B cell (primary cell): ENCODE measurements around the gene ABCB6. TPM values are rescaled to one million over a fixed set of nuclear protein-coding genes. Genes with fewer than 3 reads are reported as not detected.

ENCODE experiments used
- ATAC-seq: fragments of 200-7000 bp; cut with Tn5 transposase; one replicate; pipeline ENCODE4 v1.10.0; 2021; ENCODE audit warnings: low read depth, mild to moderate bottlenecking, moderate number of reproducible peaks, moderate library complexity
- CTCF ChIA-PET: fragments of 350-600 bp; sonication (Branson Sonifier 250); formaldehyde crosslinking; loops from one replicate; lab custom pipeline; 2021; ENCODE audit warnings: antibody characterized with exemption, inconsistent platforms; lab: Charles Lee
- POLR2A ChIA-PET: fragments of 350-600 bp; sonication (Branson Sonifier 250); formaldehyde crosslinking; loops from one replicate; lab custom pipeline; 2021; ENCODE audit warnings: antibody characterized with exemption; lab: Charles Lee
- DNase-seq: peaks from one replicate; pipeline ENCODE4 v3.0.0; 2013
- H2AFZ ChIP-seq: 2 replicates; pipeline ENCODE4 v1.6.1; 2012; ENCODE audit warnings: mild to moderate bottlenecking, low read depth, low read length; ENCODE audit not compliant: insufficient read depth, poor library complexity, severe bottlenecking
- H3K27ac ChIP-seq, 2 donors: 1 replicate in 1 of 2; 2 replicates in 1 of 2; pipeline ENCODE4 v1.5.1; 2012 to 2013; ENCODE audit warnings: low read length in 2 of 2, mild to moderate bottlenecking in 2 of 2, moderate library complexity in 1 of 2
- H3K27me3 ChIP-seq, 4 experiments: fragments of 200-600 bp in 1 of 4; sonication (generic) in 1 of 4; replicated peaks in 1 of 4; 1 replicate in 2 of 4; 2 replicates in 2 of 4; pipeline versions ENCODE4 v1.6.1 to v1.7.0; 2013 to 2016; ENCODE audit warnings: low read length in 3 of 4, mild to moderate bottlenecking in 2 of 4, mixed read lengths in 1 of 4, moderate library complexity in 1 of 4; ENCODE audit not compliant: insufficient read depth in 4 of 4, control insufficient read depth in 3 of 4; ENCODE audit errors: control extremely low read depth in 1 of 4
- H3K36me3 ChIP-seq, 2 experiments: replicated peaks in 1 of 2; 1 replicate in 1 of 2; 2 replicates in 1 of 2; pipeline versions ENCODE4 v1.6.1 to v1.7.1; 2013; ENCODE audit warnings: low read length in 1 of 2; ENCODE audit not compliant: insufficient read depth in 2 of 2, control insufficient read depth in 1 of 2; ENCODE audit errors: control extremely low read depth in 1 of 2, extremely low read depth in 1 of 2
- H3K4me1 ChIP-seq, 2 donors: fragments of 200-600 bp in 1 of 2; sonication (generic) in 1 of 2; 1 replicate in 1 of 2; 2 replicates in 1 of 2; pipeline versions ENCODE4 v1.5.1 to v1.6.1; 2013 to 2017; ENCODE audit warnings: low read length in 2 of 2; ENCODE audit not compliant: control insufficient read depth in 2 of 2, insufficient read depth in 2 of 2
- H3K4me2 ChIP-seq: replicated peaks from 2 replicates; pipeline ENCODE3; 2012; ENCODE audit warnings: mild to moderate bottlenecking, low read depth, low read length; ENCODE audit not compliant: poor library complexity, severe bottlenecking
- H3K4me3 ChIP-seq, 5 experiments: fragments of 200-600 bp in 1 of 5; sonication (generic) in 1 of 5; 1 replicate in 3 of 5; 2 replicates in 2 of 5; pipeline versions ENCODE4 v1.5.1 to v1.7.0; 2011 to 2016; ENCODE audit warnings: low read length in 4 of 5, mild to moderate bottlenecking in 4 of 5, low read depth in 2 of 5, control low read depth in 1 of 5, moderate library complexity in 1 of 5; ENCODE audit not compliant: insufficient read depth in 1 of 5; ENCODE audit errors: control extremely low read depth in 1 of 5, extremely low read depth in 1 of 5
- H3K79me2 ChIP-seq: fragments of 200-600 bp; sonication (generic); one replicate; pipeline ENCODE4 v1.6.0; 2016; ENCODE audit warnings: low read length; ENCODE audit not compliant: control insufficient read depth, insufficient read depth
- H3K9ac ChIP-seq: fragments of 200-600 bp; sonication (generic); 2 replicates; pipeline ENCODE4 v1.6.1; 2017; ENCODE audit warnings: mild to moderate bottlenecking, low read length, moderate library complexity
- H3K9me3 ChIP-seq, 3 donors: one replicate each; pipeline versions ENCODE4 v1.6.1 to v1.7.1; 2013; ENCODE audit warnings: low read length in 2 of 3; ENCODE audit not compliant: control insufficient read depth in 2 of 3, insufficient read depth in 1 of 3; ENCODE audit errors: control extremely low read depth in 1 of 3
- H4K20me1 ChIP-seq: 2 replicates; pipeline ENCODE4 v1.6.0; 2012; ENCODE audit warnings: mild to moderate bottlenecking, low read length; ENCODE audit not compliant: insufficient read depth, control insufficient read depth, poor library complexity, severe bottlenecking
- H3K27ac Mint-ChIP-seq: one replicate; pipeline ENCODE4 v1.8.0; 2021; ENCODE audit warnings: mixed read lengths
- H3K27me3 Mint-ChIP-seq: one replicate; pipeline ENCODE4 v1.8.0; 2021; ENCODE audit warnings: mixed read lengths
- H3K4me1 Mint-ChIP-seq: one replicate; pipeline ENCODE4 v1.8.0; 2021; ENCODE audit warnings: mixed read lengths
- H3K4me3 Mint-ChIP-seq: one replicate; pipeline ENCODE4 v1.8.0; 2021; ENCODE audit warnings: mixed read lengths
- H3K9me3 Mint-ChIP-seq: one replicate; pipeline ENCODE4 v1.8.0; 2022; ENCODE audit warnings: mixed read lengths; ENCODE audit not compliant: insufficient read depth
- CTCF ChIP-seq: fragments of 200-600 bp; IDR thresholded peaks from one replicate; pipeline ENCODE4 v1.8.0; 2022; ENCODE audit warnings: antibody characterized with exemption, mild to moderate bottlenecking
- EZH2 ChIP-seq: IDR thresholded peaks from 2 replicates; pipeline ENCODE4 v1.6.1; 2012; ENCODE audit warnings: borderline replicate concordance, low read depth, mild to moderate bottlenecking, moderate library complexity, low read length; ENCODE audit not compliant: insufficient read depth, poor library complexity, severe bottlenecking
- WGBS: methylation state at CpG from one replicate; pipeline ENCODE4 v1.1.5; 2013; ENCODE audit warnings: missing lambda C conversion rate; ENCODE audit not compliant: insufficient coverage; 5-methylcytosine and 5-hydroxymethylcytosine counted together
- intact Hi-C: fragments of 100-400 bp; cut with micrococcal nuclease; formaldehyde crosslinking; loops from one replicate; pipeline ENCODE4 v1.10.0; 2022
- polyA plus RNA-seq: library from polyadenylated mRNA; depleted of rRNA; stranded (reverse); fragments of >200 nt; gene quantifications from 2 replicates; pipeline ENCODE4 v1.2.3, GENCODE V29; 2012
- total RNA-seq, 2 donors: library from RNA; stranded (reverse); fragments of 120-200 nt in 1 of 2; gene quantifications; 1 replicate in 1 of 2; 2 replicates in 1 of 2; pipeline versions ENCODE4 v1.2.3 to v1.2.4, GENCODE V29; 2013 to 2022

ABCB6 gene
- total and polyA plus RNA-seq, 2 donors (not counting 1 experiment from before 2014, with no cell fraction given) = 10.5 to 15.3 TPM

GRCh38 chr2:219160186-219161017 is 58.4 kb downstream of the ABCB6 start, which contains the start of gene NHEJ1:
NHEJ1 (minus strand) TSS chr2:219160815; CDS start chr2:219158362, 2,453 bp downstream.
- Histone ChIP-seq H3K4me3 (peak within 1 kb of the TSS; percentile 39 to 84 (median 72)), H3K9me3 (no peaks in the 10 kb centered on the region), H3K27ac (peak within 1 kb of the TSS; percentile 56 to 63), H4K20me1 (no peaks in the 10 kb centered on the region), H3K27me3 (no peaks in the 10 kb centered on the region), H3K4me1 (peaks cover 9 to 13% of the 10 kb centered on the region in 2 donors), H3K79me2 (peaks cover 14% of the 10 kb centered on the region), H3K9ac (peak within 1 kb of the TSS; percentile 72), H3K36me3 (peaks cover 0 to 18% of the 10 kb centered on the region in 2 experiments), H2AFZ (peak within 1 kb of the TSS; percentile 88), H3K4me2 (peak within 1 kb of the TSS; percentile 75)
- CTCF ChIA-PET = interaction anchor here (0.7 to 5.6 kb wide), 24 partner anchors 11 to 282 kb away, joined by 3 to 69 read pairs (median 6); partner anchors contain the start of genes CNPPD1, DNPEP and ZFAND2B
- Mint-ChIP-seq H3K27me3 (no peaks in the 10 kb centered on the region), H3K4me1 (peaks cover 21% of the 10 kb centered on the region), H3K4me3 (peak within 1 kb of the TSS; percentile 98), H3K27ac (peak within 1 kb of the TSS; percentile 97), H3K9me3 (no peaks in the 10 kb centered on the region)
- TF ChIP-seq EZH2 = no peak
- TF ChIP-seq CTCF = peak; percentile 97
- WGBS = under 1% methylated on average over 62 of the region's 70 CpGs
- DNase-seq = peak; percentile 98
- peak; percentile 86 for ATAC-seq
- POLR2A ChIA-PET = interaction anchor here (0.7 to 2.4 kb wide), 4 partner anchors 16 to 135 kb away, joined by 5 to 8 read pairs (median 6); partner anchors contain the start of genes CNPPD1 and DNAJB2
- intact Hi-C loops = loop anchor here (1.0 to 5.0 kb wide), 16 partner anchors 16 to 593 kb away; partner anchors contain the start of genes ABCB6, ANKZF1, ATG9A and CHPF

Other genes starting within 250 kb of the ABCB6 start
- not detected in 2 replicates for gene FEV, start 233.8 kb downstream of the ABCB6 start, total RNA-seq
- not detected in 2 replicates for gene FEV, start 233.8 kb downstream of the ABCB6 start, polyA plus RNA-seq
- gene CRYBA2, start 225.5 kb downstream of the ABCB6 start, total RNA-seq = not detected in 2 replicates
- gene CRYBA2, start 225.5 kb downstream of the ABCB6 start, polyA plus RNA-seq = not detected in 2 replicates
- not detected in 2 replicates for gene CFAP65, start 177.4 kb downstream of the ABCB6 start, total RNA-seq
- gene CFAP65, start 177.4 kb downstream of the ABCB6 start, polyA plus RNA-seq = not detected in 2 replicates
- gene IHH, start 158.0 kb downstream of the ABCB6 start, total RNA-seq = 0.22 TPM in 1 of 2 replicates, not detected in the other
- gene IHH, start 158.0 kb downstream of the ABCB6 start, polyA plus RNA-seq = 0.15 TPM in 1 of 2 replicates, not detected in the other
- gene NHEJ1, start 58.1 kb downstream of the ABCB6 start, total RNA-seq = 20.3 and 25.0 TPM in 2 replicates
- 13.0 and 14.9 TPM in 2 replicates for gene NHEJ1, start 58.1 kb downstream of the ABCB6 start, polyA plus RNA-seq
- gene SLC23A3, start 48.9 kb downstream of the ABCB6 start, total RNA-seq = 15.2 and 16.6 TPM in 2 replicates
- 2.2 and 2.4 TPM in 2 replicates for gene SLC23A3, start 48.9 kb downstream of the ABCB6 start, polyA plus RNA-seq
- 146 and 150 TPM in 2 replicates for gene CNPPD1, start 42.0 kb downstream of the ABCB6 start, total RNA-seq
- gene CNPPD1, start 42.0 kb downstream of the ABCB6 start, polyA plus RNA-seq = 159 and 204 TPM in 2 replicates
- gene RETREG2, start 40.7 kb downstream of the ABCB6 start, total RNA-seq = 86.3 and 102 TPM in 2 replicates
- 45.4 and 46.7 TPM in 2 replicates for gene RETREG2, start 40.7 kb downstream of the ABCB6 start, polyA plus RNA-seq
- gene ZFAND2B, start 12.2 kb downstream of the ABCB6 start, total RNA-seq = 55.2 and 58.7 TPM in 2 replicates
- 115 and 116 TPM in 2 replicates for gene ZFAND2B, start 12.2 kb downstream of the ABCB6 start, polyA plus RNA-seq
- gene ATG9A, start 10.7 kb upstream of the ABCB6 start, total RNA-seq = 59.4 and 65.5 TPM in 2 replicates
- 41.8 and 42.7 TPM in 2 replicates for gene ATG9A, start 10.7 kb upstream of the ABCB6 start, polyA plus RNA-seq
- 181 and 199 TPM in 2 replicates for gene ANKZF1, start 10.8 kb upstream of the ABCB6 start, total RNA-seq
- 152 and 180 TPM in 2 replicates for gene ANKZF1, start 10.8 kb upstream of the ABCB6 start, polyA plus RNA-seq
- gene GLB1L, start 26.5 kb upstream of the ABCB6 start, total RNA-seq = 3.9 and 4.1 TPM in 2 replicates
- gene GLB1L, start 26.5 kb upstream of the ABCB6 start, polyA plus RNA-seq = 2.4 and 2.9 TPM in 2 replicates
- gene STK16, start 26.5 kb upstream of the ABCB6 start, total RNA-seq = 29.0 and 29.3 TPM in 2 replicates
- 46.9 and 60.1 TPM in 2 replicates for gene STK16, start 26.5 kb upstream of the ABCB6 start, polyA plus RNA-seq
- gene TUBA4B, start 34.3 kb upstream of the ABCB6 start, total RNA-seq = not detected in 2 replicates
- gene TUBA4B, start 34.3 kb upstream of the ABCB6 start, polyA plus RNA-seq = 0.12 TPM in 1 of 2 replicates, not detected in the other
- gene TUBA4A, start 35.0 kb upstream of the ABCB6 start, total RNA-seq = 196 and 213 TPM in 2 replicates
- gene TUBA4A, start 35.0 kb upstream of the ABCB6 start, polyA plus RNA-seq = 155 and 338 TPM in 2 replicates
- 169 and 184 TPM in 2 replicates for gene DNAJB2, start 60.4 kb upstream of the ABCB6 start, total RNA-seq
- 127 and 222 TPM in 2 replicates for gene DNAJB2, start 60.4 kb upstream of the ABCB6 start, polyA plus RNA-seq
- not detected in 2 replicates for gene PTPRN, start 90.4 kb upstream of the ABCB6 start, total RNA-seq
- 0.04 and 0.09 TPM in 2 replicates for gene PTPRN, start 90.4 kb upstream of the ABCB6 start, polyA plus RNA-seq
- gene RESP18, start 113.8 kb upstream of the ABCB6 start, total RNA-seq = not detected in 2 replicates
- gene RESP18, start 113.8 kb upstream of the ABCB6 start, polyA plus RNA-seq = not detected in 2 replicates
- 91.1 and 91.7 TPM in 2 replicates for gene DNPEP, start 169.0 kb upstream of the ABCB6 start, total RNA-seq
- 82.6 and 97.4 TPM in 2 replicates for gene DNPEP, start 169.0 kb upstream of the ABCB6 start, polyA plus RNA-seq
- not detected in 2 replicates for gene DES, start 199.4 kb upstream of the ABCB6 start, total RNA-seq
- gene DES, start 199.4 kb upstream of the ABCB6 start, polyA plus RNA-seq = not detected in 2 replicates
- gene SPEG, start 215.9 kb upstream of the ABCB6 start, total RNA-seq = 0.10 and 0.74 TPM in 2 replicates
- 0.03 and 0.95 TPM in 2 replicates for gene SPEG, start 215.9 kb upstream of the ABCB6 start, polyA plus RNA-seq